ENCODE results near the gene GBP5.
"Not testable (repeated sequence)": the region's sequence is repeated elsewhere in the genome, so short reads cannot be mapped to it uniquely, and the experiment has no call there.

DNA sequence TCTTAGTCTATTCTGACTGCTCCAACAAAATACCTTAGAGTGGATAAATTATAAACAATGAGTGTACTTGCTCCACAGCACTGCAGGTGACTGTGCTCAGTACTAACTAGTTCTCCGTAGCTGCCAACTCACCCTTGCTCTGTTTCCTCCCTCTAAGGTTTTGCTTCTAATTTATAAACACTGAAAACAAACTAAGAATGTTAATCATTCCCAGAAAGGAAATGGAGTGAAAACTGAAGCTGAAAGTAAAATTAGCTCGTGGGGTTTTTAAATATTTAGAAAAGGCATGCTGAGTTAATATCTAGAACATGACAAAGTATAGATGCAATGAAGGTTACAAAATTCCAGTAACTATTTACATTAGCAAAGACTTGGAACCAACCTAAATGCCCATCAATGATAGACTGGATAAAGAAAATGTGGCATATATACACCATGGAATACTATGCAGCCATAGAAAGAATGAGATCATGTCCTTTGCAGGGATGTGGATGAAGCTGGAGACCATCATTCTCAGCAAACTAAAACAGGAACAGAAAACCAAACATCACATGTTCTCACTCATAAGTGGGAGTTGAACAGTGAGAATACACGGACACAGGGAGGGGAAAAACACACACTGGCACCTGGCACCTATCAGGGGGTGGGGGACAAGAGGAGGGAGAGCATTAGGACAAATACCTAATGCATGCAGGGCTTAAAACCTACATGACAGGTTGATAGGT lies 27.2 kb upstream of the GBP5 start:
- not testable (repeated sequence) for TF ChIP-seq CTCF, EP300 (IDR thresholded peaks at IDR 0.05)
